GM12878 (cell line): Measurements from ENCODE around the gene MRPL20. TPM values are rescaled to one million over a fixed set of nuclear protein-coding genes. Genes with fewer than 3 reads are reported as not detected.
A peak's percentile ranks its signal among the peaks of the same experiment; 100 is the strongest.

ENCODE experiments used
- ATAC-seq: fragments of 200-7000 bp; cut with Tn5 transposase; 3 replicates; pipeline ENCODE4 v1.9.1; 2020; ENCODE audit warnings: mild to moderate bottlenecking, moderate library complexity
- BruUV-seq: library from RNA; stranded (reverse); fragments of 400-500 nt; replicated peaks from 2 replicates; lab custom pipeline; 2021; lab: Mats Ljungman, UMichigan
- CTCF ChIA-PET: fragments of 300-600 bp; sonication (Branson Sonifier 250); formaldehyde crosslinking; extraction: SDS; loops from one replicate; lab custom pipeline; 2021; ENCODE audit warnings: inconsistent platforms; lab: Yijun Ruan, JAX
- POLR2A ChIA-PET: fragments of 350-600 bp; formaldehyde crosslinking; extraction: SDS; loops from one replicate; lab custom pipeline; 2021; ENCODE audit warnings: inconsistent platforms; lab: Charles Lee
- RAD21 ChIA-PET: fragments of 300-600 bp; sonication (Branson Sonifier 250); formaldehyde crosslinking; loops from one replicate; lab custom pipeline; 2023; ENCODE audit warnings: antibody characterized with exemption; ENCODE audit not compliant: unreplicated experiment; lab: Charles Lee
- SMC1A ChIA-PET: fragments of 300-600 bp; sonication (Branson Sonifier 250); formaldehyde crosslinking; loops from one replicate; lab custom pipeline; 2023; ENCODE audit not compliant: unreplicated experiment, uncharacterized antibody; lab: Charles Lee
- DNase-seq: peaks from one replicate; pipeline ENCODE4 v3.0.0-alpha.2; 2011; ENCODE audit warnings: low read depth, low spot score
- FAIRE-seq: peaks from 3 replicates; lab custom pipeline; 2011; peaks lifted over from hg19 to GRCh38; lab: Jason Lieb, UNC
- H2AFZ ChIP-seq: 2 replicates; pipeline ENCODE4 v1.6.0; 2011; ENCODE audit warnings: low read depth, low read length, control low read depth; ENCODE audit not compliant: control insufficient read depth
- H3K27ac ChIP-seq: 2 replicates; pipeline ENCODE4 v1.5.1; 2011; ENCODE audit warnings: control low read depth; ENCODE audit not compliant: control insufficient read depth, insufficient read depth
- H3K27me3 ChIP-seq, 2 experiments: replicated peaks in 1 of 2; 2 replicates each; pipeline versions ENCODE4 v1.6.0 to v1.6.1; 2011; ENCODE audit warnings: low read length in 1 of 2; ENCODE audit not compliant: control insufficient read depth in 2 of 2, insufficient read depth in 2 of 2
- H3K36me3 ChIP-seq, 2 experiments: 2 replicates each; pipeline ENCODE4 v1.5.1; 2011; ENCODE audit warnings: low read length in 1 of 2; ENCODE audit not compliant: control insufficient read depth in 2 of 2, insufficient read depth in 2 of 2
- H3K4me1 ChIP-seq: 2 replicates; pipeline ENCODE4 v1.6.1; 2011; ENCODE audit warnings: mild to moderate bottlenecking, low read length, moderate library complexity, mixed read lengths; ENCODE audit not compliant: control insufficient read depth, insufficient read depth
- H3K4me2 ChIP-seq: 2 replicates; pipeline ENCODE4 v1.6.0; 2011; ENCODE audit warnings: control low read depth; ENCODE audit not compliant: control insufficient read depth, insufficient read depth
- H3K4me3 ChIP-seq: fragments of 200-600 bp; sonication (generic); 2 replicates; pipeline ENCODE4 v1.5.1; 2016
- H3K79me2 ChIP-seq: 2 replicates; pipeline ENCODE4 v1.6.0; 2011; ENCODE audit warnings: low read length; ENCODE audit not compliant: control insufficient read depth, insufficient read depth
- H3K9ac ChIP-seq: 2 replicates; pipeline ENCODE4 v1.8.0; 2011; ENCODE audit warnings: low read length, control low read depth, mixed read lengths; ENCODE audit not compliant: control insufficient read depth, insufficient read depth
- H3K9me3 ChIP-seq: replicated peaks from 3 replicates; pipeline ENCODE4 v1.5.1; 2011; ENCODE audit warnings: mild to moderate bottlenecking, low read length; ENCODE audit not compliant: control insufficient read depth, insufficient read depth
- H4K20me1 ChIP-seq: 2 replicates; pipeline ENCODE4 v1.6.0; 2011; ENCODE audit not compliant: control insufficient read depth, insufficient read depth
- BACH1 ChIP-seq: fragments of 450-650 bp; IDR thresholded peaks from 2 replicates; pipeline ENCODE4 v1.6.1; 2017; ENCODE audit warnings: mild to moderate bottlenecking, borderline replicate concordance
- CBX5 ChIP-seq: sonication (generic); IDR thresholded peaks from 2 replicates; pipeline ENCODE4 v1.6.1; 2016; ENCODE audit warnings: low read depth, moderate library complexity, mild to moderate bottlenecking, inconsistent platforms
- CREM ChIP-seq: IDR thresholded peaks from 2 replicates; pipeline ENCODE4 v1.6.1; 2014; ENCODE audit warnings: antibody characterized with exemption, low read depth
- FOXM1 ChIP-seq: IDR thresholded peaks from 2 replicates; pipeline ENCODE4 v1.6.1; 2012; ENCODE audit warnings: low read depth, mild to moderate bottlenecking, inconsistent platforms, low read length, moderate library complexity
- HDAC2 ChIP-seq: fragments of 200-600 bp; sonication (generic); IDR thresholded peaks from 2 replicates; pipeline ENCODE4 v1.6.1; 2017
- POLR2A ChIP-seq: IDR thresholded peaks from 2 replicates; pipeline ENCODE4 v1.6.1; 2011; ENCODE audit warnings: low read depth, mild to moderate bottlenecking, low read length
- POLR2AphosphoS5 ChIP-seq: IDR thresholded peaks from 2 replicates; pipeline ENCODE4 v1.6.1; 2011; ENCODE audit warnings: mild to moderate bottlenecking, low read length, inconsistent platforms
- SRF ChIP-seq, 2 experiments: IDR thresholded peaks; 2 replicates each; pipeline ENCODE4 v1.6.1; 2011; ENCODE audit warnings: low read depth in 2 of 2, low read length in 2 of 2, mild to moderate bottlenecking in 1 of 2, moderate library complexity in 1 of 2
- ZNF384 ChIP-seq: IDR thresholded peaks from 2 replicates; pipeline ENCODE4 v1.6.1; 2012; ENCODE audit warnings: low read depth, mild to moderate bottlenecking, low read length, improper control_type of control experiment, borderline replicate concordance
- WGBS: methylation state at CpG from one replicate; pipeline ENCODE4 v1.1.6; 2016; ENCODE audit warnings: low lambda C conversion rate; ENCODE audit not compliant: insufficient replicate concordance, insufficient coverage; ENCODE audit errors: missing lambda C conversion rate; 5-methylcytosine and 5-hydroxymethylcytosine counted together
- in situ Hi-C: fragments of 300-500 bp; cut with MboI; formaldehyde crosslinking; loops from 9 replicates; pipeline ENCODE4 v1.14.3; 2018; ENCODE audit warnings: mixed read lengths
- intact Hi-C: fragments of 100-400 bp; cut with micrococcal nuclease; formaldehyde crosslinking; loops from one replicate; pipeline ENCODE4 v1.14.2; 2022; ENCODE audit not compliant: unreplicated experiment
- polyA plus RNA-seq, 11 experiments: library from polyadenylated mRNA; depleted of rRNA in 4 of 11; unstranded in 6 of 11; stranded (reverse) in 5 of 11; fragments of >200 nt; fragmentation: Nextera tagmentation in 4 of 11; fragmentation: Illumina TruSeq in 1 of 11; extraction: Ambion mirVana in 4 of 11; extraction: Trizol in 1 of 11; gene quantifications; 1 replicate in 1 of 11; 2 replicates in 10 of 11; pipeline versions ENCODE4 v1.2.1 to v1.2.3, GENCODE V29; 2011 to 2016; ENCODE audit warnings: inconsistent platforms in 2 of 11, missing spikeins in 2 of 11, low read depth in 1 of 11
- total RNA-seq, 4 experiments: library from RNA; depleted of rRNA in 3 of 4; stranded (reverse); fragments of >200 nt in 3 of 4; fragmentation: Illumina TruSeq in 1 of 4; extraction: Trizol in 1 of 4; gene quantifications; 2 replicates each; pipeline versions ENCODE4 v1.2.1 to v1.2.3, GENCODE V29; 2013 to 2021
- TF ChIP-seq, protein P1 (sequence below): fragments of 450-650 bp; formaldehyde crosslinking; IDR thresholded peaks from 2 replicates; pipeline ENCODE4 v1.4.0; 2022; ENCODE audit warnings: mild to moderate bottlenecking, moderate library complexity
- TF ChIP-seq, protein P2 (sequence below): fragments of 450-650 bp; IDR thresholded peaks from 2 replicates; pipeline ENCODE4 v1.6.1; 2017; ENCODE audit warnings: mild to moderate bottlenecking

Gene MRPL20
- total and polyA plus RNA-seq, 10 of the 15 experiments (the other 5 are each of a cell fraction or from before 2014, with no cell fraction given), result 129 to 525 (median 255) TPM

GRCh38 chr1:1397839-1398523 lies 9.1 kb downstream of the MRPL20 start:
- Histone ChIP-seq H3K4me1 (peaks cover 26% of the 10 kb centered on the region), H3K27me3 (no peaks in the 10 kb centered on the region), H3K27ac (peak overlapping the region; percentile 84), H4K20me1 (no peaks in the 10 kb centered on the region; the same call in 1 of the 2 replicates), H3K9ac (peak overlapping the region; percentile 80), H3K4me2 (peak overlapping the region; percentile 58), H3K36me3 (peaks cover 28 to 35% of the 10 kb centered on the region in 2 experiments), H3K9me3 (no peaks in the 10 kb centered on the region), H3K4me3 (peak overlapping the region; percentile 91), H3K79me2 (peaks cover 58% of the 10 kb centered on the region), H2AFZ (no peak overlapping the region)
- DNase-seq (no peak), FAIRE-seq (no peak), ATAC-seq (no peak)
- BruUV-seq, result TSS peak; percentile 68
- POLR2A ChIA-PET, result interaction anchor here (0.5 to 2.2 kb wide), 2 partner anchors 9 to 17 kb away, joined by 3 to 15 read pairs; partner anchors contain the start of gene MRPL20
- CTCF ChIA-PET, result interaction anchor here (1.0 to 2.7 kb wide), 4 partner anchors 22 to 108 kb away, joined by 4 to 6 read pairs (median 4); no protein-coding TSS in a partner anchor
- RAD21 ChIA-PET, result no interaction called here
- WGBS, result 37% methylated on average over 19 of the region's 19 CpGs
- in situ Hi-C loops, result no loop called here
- intact Hi-C loops, result loop anchor here (2.0 kb wide), 2 partner anchors 43 to 49 kb away; partner anchors contain the start of gene DVL1
- TF ChIP-seq CREM (no peak), POLR2AphosphoS5 (peak; percentile 42; the same call in 1 of the 2 replicates), CBX5 (no peak), ZNF384 (no peak), BACH1 (no peak), FOXM1 (no peak), POLR2A (peak; percentile 24; the same call in 1 of the 2 replicates), SRF (IDR thresholded peaks at IDR 0.05; ENCODE audit: low read depth in 2 of 2, low read length in 2 of 2) (peak; percentile 60 to 79; a peak in 2 of 4 replicates), HDAC2 (no peak)
- TF ChIP-seq, protein P1, sequence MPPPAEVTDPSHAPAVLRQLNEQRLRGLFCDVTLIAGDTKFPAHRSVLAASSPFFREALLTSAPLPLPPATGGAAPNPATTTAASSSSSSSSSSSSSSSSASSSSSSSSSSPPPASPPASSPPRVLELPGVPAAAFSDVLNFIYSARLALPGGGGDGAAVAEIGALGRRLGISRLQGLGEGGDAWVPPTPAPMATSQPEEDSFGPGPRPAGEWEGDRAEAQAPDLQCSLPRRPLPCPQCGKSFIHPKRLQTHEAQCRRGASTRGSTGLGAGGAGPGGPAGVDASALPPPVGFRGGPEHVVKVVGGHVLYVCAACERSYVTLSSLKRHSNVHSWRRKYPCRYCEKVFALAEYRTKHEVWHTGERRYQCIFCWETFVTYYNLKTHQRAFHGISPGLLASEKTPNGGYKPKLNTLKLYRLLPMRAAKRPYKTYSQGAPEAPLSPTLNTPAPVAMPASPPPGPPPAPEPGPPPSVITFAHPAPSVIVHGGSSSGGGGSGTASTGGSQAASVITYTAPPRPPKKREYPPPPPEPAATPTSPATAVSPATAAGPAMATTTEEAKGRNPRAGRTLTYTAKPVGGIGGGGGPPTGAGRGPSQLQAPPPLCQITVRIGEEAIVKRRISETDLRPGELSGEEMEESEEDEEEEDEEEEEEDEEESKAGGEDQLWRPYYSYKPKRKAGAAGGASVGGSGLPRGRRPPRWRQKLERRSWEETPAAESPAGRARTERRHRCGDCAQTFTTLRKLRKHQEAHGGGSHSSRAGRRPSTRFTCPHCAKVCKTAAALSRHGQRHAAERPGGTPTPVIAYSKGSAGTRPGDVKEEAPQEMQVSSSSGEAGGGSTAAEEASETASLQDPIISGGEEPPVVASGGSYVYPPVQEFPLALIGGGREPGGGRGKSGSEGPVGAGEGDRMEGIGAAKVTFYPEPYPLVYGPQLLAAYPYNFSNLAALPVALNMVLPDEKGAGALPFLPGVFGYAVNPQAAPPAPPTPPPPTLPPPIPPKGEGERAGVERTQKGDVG (CRISPR knock-in tag), result no peak
- TF ChIP-seq, protein P2, sequence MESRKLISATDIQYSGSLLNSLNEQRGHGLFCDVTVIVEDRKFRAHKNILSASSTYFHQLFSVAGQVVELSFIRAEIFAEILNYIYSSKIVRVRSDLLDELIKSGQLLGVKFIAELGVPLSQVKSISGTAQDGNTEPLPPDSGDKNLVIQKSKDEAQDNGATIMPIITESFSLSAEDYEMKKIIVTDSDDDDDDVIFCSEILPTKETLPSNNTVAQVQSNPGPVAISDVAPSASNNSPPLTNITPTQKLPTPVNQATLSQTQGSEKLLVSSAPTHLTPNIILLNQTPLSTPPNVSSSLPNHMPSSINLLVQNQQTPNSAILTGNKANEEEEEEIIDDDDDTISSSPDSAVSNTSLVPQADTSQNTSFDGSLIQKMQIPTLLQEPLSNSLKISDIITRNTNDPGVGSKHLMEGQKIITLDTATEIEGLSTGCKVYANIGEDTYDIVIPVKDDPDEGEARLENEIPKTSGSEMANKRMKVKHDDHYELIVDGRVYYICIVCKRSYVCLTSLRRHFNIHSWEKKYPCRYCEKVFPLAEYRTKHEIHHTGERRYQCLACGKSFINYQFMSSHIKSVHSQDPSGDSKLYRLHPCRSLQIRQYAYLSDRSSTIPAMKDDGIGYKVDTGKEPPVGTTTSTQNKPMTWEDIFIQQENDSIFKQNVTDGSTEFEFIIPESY, result peak; percentile 91
- SMC1A ChIA-PET, result interaction anchor here (1.0 to 1.4 kb wide), 2 partner anchors 11 to 107 kb away, joined by 3 read pairs; no protein-coding TSS in a partner anchor
